Tibial artery (tissue), 4 donors: ENCODE data around the gene ANKRD11.
"Not testable (repeated sequence)": the region's sequence is repeated elsewhere in the genome, so short reads cannot be mapped to it uniquely, and the experiment has no call there.

Source experiments
- DNase-seq, 2 donors: peaks; one replicate each; pipeline ENCODE4 v3.0.0-alpha.2; 2019
- H3K27ac ChIP-seq, 2 donors: fragments of 200-600 bp; sonication (generic) in 1 of 2; 1 replicate in 1 of 2; 2 replicates in 1 of 2; pipeline ENCODE4 v1.5.1; 2018 to 2019; ENCODE audit warnings: mild to moderate bottlenecking in 1 of 2
- H3K27me3 ChIP-seq, 2 donors: fragments of 200-600 bp; sonication (generic) in 1 of 2; one replicate each; pipeline versions ENCODE4 v1.5.1 to v1.6.0; 2016 to 2019
- H3K36me3 ChIP-seq, 3 donors: fragments of 200-600 bp; sonication (generic) in 2 of 3; one replicate each; pipeline ENCODE4 v1.5.1; 2016 to 2019; ENCODE audit warnings: mild to moderate bottlenecking in 2 of 3
- H3K4me1 ChIP-seq, 4 donors: fragments of 200-600 bp; sonication (generic) in 2 of 4; 1 replicate in 3 of 4; 2 replicates in 1 of 4; pipeline ENCODE4 v1.5.1; 2016 to 2019
- H3K4me3 ChIP-seq, 2 donors: fragments of 200-600 bp; sonication (generic) in 1 of 2; 1 replicate in 1 of 2; 2 replicates in 1 of 2; pipeline ENCODE4 v1.5.1; 2018 to 2019; ENCODE audit warnings: mild to moderate bottlenecking in 2 of 2
- H3K9me3 ChIP-seq, 3 donors: fragments of 200-600 bp; sonication (generic) in 1 of 3; one replicate each; pipeline ENCODE4 v1.5.1; 2016 to 2019
- intact Hi-C: fragments of 100-400 bp; cut with DNase I; formaldehyde crosslinking; loops from one replicate; pipeline ENCODE4 v1.15.0; 2023; ENCODE audit warnings: low total_unique reads
- TF ChIP-seq, protein P1 (sequence below), 2 experiments: fragments of 200-600 bp in 1 of 2; fragments of 450-650 bp in 1 of 2; IDR thresholded peaks; one replicate each; pipeline ENCODE4 v1.5.1; 2017 to 2019; ENCODE audit warnings: antibody characterized with exemption in 2 of 2, mild to moderate bottlenecking in 1 of 2, moderate library complexity in 1 of 2

The ANKRD11 gene

DNA sequence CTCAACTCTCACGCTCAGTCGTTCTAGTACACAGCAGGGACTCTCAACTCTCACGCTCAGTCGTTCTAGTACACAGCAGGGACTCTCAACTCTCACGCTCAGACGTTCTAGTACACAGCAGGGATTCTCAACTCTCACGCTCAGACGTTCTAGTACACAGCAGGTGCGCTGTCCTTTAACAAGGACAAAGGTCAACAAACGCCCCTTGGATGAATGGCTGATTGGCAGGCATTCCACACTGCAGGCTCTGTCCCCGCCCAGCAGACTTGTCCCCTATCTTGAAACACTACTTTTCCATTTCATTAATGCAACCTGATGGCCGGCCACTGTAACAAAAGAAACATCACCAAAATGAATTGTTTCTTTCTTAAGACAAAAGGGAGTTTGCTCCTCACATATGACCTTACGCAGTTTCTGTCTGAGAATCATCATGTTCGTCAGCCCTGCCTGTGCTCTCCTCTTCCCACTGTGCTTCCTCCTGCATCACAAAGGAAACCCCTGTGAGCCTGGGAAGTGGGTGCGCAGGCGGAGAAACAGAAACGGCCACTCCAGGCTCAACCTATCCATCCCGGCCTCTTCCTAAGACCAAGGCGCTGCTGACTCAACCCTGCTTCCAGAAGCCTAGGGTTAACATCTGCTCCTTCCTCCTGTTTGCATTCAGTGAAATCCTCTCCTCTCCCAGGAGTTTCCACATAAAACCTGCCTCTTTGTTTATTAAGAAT is 59.8 kb downstream of the ANKRD11 start:
- Histone ChIP-seq H3K36me3 (no peaks in the 10 kb centered on the region), H3K27ac (no peak overlapping the region), H3K4me3 (no peak overlapping the region), H3K4me1 (peaks cover 0 to 39% (median 24%) of the 10 kb centered on the region in 4 donors), H3K27me3 (no peaks in the 10 kb centered on the region), H3K9me3 (no peaks in the 10 kb centered on the region)
- TF ChIP-seq, protein P1, sequence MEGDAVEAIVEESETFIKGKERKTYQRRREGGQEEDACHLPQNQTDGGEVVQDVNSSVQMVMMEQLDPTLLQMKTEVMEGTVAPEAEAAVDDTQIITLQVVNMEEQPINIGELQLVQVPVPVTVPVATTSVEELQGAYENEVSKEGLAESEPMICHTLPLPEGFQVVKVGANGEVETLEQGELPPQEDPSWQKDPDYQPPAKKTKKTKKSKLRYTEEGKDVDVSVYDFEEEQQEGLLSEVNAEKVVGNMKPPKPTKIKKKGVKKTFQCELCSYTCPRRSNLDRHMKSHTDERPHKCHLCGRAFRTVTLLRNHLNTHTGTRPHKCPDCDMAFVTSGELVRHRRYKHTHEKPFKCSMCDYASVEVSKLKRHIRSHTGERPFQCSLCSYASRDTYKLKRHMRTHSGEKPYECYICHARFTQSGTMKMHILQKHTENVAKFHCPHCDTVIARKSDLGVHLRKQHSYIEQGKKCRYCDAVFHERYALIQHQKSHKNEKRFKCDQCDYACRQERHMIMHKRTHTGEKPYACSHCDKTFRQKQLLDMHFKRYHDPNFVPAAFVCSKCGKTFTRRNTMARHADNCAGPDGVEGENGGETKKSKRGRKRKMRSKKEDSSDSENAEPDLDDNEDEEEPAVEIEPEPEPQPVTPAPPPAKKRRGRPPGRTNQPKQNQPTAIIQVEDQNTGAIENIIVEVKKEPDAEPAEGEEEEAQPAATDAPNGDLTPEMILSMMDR (IDR thresholded peaks at IDR 0.05): no peak
- DNase-seq: no peak
- intact Hi-C loops: no loop called here

DNA sequence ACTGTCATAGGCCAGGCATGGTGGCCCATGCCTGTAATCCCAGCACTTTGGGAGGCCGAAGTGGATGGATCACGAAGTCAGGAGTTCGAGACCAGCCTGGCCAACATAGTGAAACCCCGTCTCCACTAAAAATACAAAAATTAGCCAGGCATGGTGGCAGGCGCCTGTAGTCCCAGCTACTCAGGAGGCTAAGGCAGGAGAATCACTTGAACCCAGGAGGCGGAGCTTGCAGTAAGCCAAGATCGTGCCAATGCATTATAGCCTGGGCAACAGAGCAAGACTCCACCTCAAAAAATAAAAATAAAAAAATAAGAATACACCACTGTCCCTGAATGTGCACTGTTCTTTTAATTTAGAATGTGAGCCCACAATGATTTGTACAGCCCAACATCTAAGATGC is 61.8 kb downstream of the ANKRD11 start:
- intact Hi-C loops, H3K27ac ChIP-seq, DNase-seq, H3K27me3 ChIP-seq, H3K4me3 ChIP-seq, H3K9me3 ChIP-seq, H3K36me3 ChIP-seq: not testable (repeated sequence)
- peaks cover 0 to 41% (median 22%) of the 10 kb centered on the region in 4 donors for H3K4me1 ChIP-seq

DNA sequence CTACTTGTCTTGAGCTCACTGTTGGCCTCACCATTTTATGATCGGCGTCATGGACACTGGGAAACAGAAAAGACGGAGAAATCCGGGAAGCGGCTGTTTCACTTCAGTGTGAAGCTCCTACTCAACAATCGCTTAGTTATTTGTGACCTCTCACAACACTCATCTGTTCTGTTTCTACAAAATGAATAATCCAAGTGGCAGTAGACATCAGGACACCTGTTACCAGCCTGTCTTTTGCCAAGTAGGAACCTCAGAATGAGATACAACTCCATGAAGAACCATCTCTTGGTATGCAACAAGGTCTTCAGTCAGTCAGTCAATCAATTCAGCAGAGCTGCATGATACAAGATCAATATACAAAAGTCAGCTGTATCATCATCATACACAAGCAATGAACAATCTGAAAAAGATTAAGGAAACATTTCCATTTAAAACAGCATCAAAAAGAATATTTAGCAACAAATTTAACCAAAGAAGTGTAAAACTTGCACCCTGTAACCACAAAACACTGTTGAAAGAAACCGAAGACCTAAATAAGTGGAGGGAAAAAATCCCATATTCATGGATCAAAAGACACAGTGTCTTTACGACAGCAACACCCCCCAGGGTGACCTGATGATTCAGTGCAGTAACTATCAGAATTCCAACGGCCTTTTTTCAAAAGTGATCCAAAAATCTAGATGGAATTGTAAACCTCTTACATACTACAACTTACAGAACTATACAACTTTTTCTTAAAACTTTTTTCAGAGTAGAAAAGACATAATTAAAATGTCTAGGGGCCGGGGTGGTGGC is 63.4 kb downstream of the ANKRD11 start:
- DNase-seq: no peak
- Histone ChIP-seq H3K4me1 (peaks cover 0 to 45% (median 31%) of the 10 kb centered on the region in 4 donors), H3K36me3 (no peaks in the 10 kb centered on the region), H3K4me3 (no peak overlapping the region), H3K27me3 (no peaks in the 10 kb centered on the region), H3K27ac (no peak overlapping the region), H3K9me3 (no peaks in the 10 kb centered on the region)
- intact Hi-C loops: no loop called here
- TF ChIP-seq, protein P1 (IDR thresholded peaks at IDR 0.05): no peak

DNA sequence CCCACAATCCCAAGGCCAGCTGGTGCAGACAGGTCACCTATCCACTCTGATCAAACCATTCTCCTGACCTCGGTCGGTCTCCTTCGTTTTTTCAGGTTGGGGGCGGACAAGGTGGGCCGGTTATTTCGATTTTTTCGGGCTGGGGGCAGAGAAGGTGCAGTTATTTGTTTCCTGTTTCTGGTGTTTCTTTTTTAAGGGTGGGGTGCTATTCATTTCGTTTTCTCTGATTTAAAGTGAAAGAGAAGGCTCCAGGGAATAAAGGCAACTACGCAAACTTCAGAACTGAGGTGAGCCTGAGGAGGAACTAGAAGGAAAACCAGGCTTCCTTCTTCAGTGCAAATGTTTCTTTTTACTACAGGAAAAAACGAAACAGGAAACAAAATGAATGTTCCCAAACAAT is 64.8 kb downstream of the ANKRD11 start:
- Histone ChIP-seq H3K27me3 (no peaks in the 10 kb centered on the region), H3K27ac (no peak overlapping the region), H3K9me3 (no peaks in the 10 kb centered on the region), H3K36me3 (no peaks in the 10 kb centered on the region), H3K4me3 (no peak overlapping the region), H3K4me1 (peaks cover 0 to 35% (median 26%) of the 10 kb centered on the region in 4 donors)
- intact Hi-C loops: no loop called here
- TF ChIP-seq, protein P1 (IDR thresholded peaks at IDR 0.05): no peak
- DNase-seq: no peak

DNA sequence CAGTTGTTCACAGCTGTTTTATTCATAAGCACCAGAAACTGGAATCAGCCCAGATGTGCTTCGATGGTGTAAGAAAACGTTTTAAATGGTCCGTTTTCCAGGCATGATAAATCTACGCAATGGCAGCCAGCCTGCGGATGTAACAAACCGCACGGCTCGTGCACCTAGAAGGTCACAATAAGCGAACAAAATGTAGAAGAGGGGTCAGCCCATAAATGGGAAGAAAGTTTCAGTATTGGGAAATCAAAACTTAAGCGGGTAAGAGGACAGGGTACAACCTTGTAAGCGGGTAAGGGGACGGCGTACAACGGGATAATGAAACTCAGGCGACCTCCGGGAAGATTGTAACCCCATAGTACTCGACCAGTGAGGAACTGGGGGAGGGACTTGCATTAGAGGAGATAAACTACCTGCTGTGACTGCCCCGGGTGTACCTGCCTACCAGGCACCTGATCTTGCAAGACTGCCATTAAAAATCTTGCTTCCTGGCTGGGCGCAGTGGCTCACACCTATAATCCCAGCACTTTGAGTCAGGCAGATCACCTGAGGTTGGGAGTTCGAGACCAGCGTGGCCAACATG is 66.6 kb downstream of the ANKRD11 start:
- Histone ChIP-seq H3K4me1 (peaks cover 0 to 43% (median 29%) of the 10 kb centered on the region in 4 donors), H3K9me3 (no peaks in the 10 kb centered on the region), H3K36me3 (no peaks in the 10 kb centered on the region), H3K27me3 (no peaks in the 10 kb centered on the region), H3K27ac (peak overlapping the region; percentile 51 to 67), H3K4me3 (no peak overlapping the region)
- TF ChIP-seq, protein P1 (IDR thresholded peaks at IDR 0.05): no peak
- no peak for DNase-seq
- intact Hi-C loops: no loop called here
